IMR-90 (cell line): ENCODE data around the gene ARL14EP. TPM values are rescaled to one million over a fixed set of nuclear protein-coding genes. Genes with fewer than 3 reads are reported as not detected.

Experiments used
- ATAC-seq: fragments of 200-7000 bp; cut with Tn5 transposase; 2 replicates; pipeline ENCODE4 v1.9.1; 2020; ENCODE audit warnings: low read depth, mild to moderate bottlenecking, moderate library complexity
- BruUV-seq: library from RNA; stranded (reverse); fragments of 400-500 nt; replicated peaks from 2 replicates; lab custom pipeline; 2021; lab: Mats Ljungman, UMichigan
- CTCF ChIA-PET: fragments of 300-600 bp; formaldehyde crosslinking; extraction: SDS; loops from one replicate; lab custom pipeline; 2021; ENCODE audit warnings: antibody characterized with exemption; lab: Yijun Ruan, JAX
- POLR2A ChIA-PET: fragments of 300-600 bp; sonication (Branson Sonifier 250); formaldehyde crosslinking; loops from one replicate; lab custom pipeline; 2022; ENCODE audit warnings: antibody characterized with exemption; ENCODE audit not compliant: unreplicated experiment; lab: Charles Lee
- DNase-seq: peaks from one replicate; pipeline ENCODE4 v3.0.0; 2013
- H2AFZ ChIP-seq: replicated peaks from 2 replicates; pipeline ENCODE3; 2013; ENCODE audit warnings: low read length, mild to moderate bottlenecking; ENCODE audit not compliant: poor library complexity
- H2AK5ac ChIP-seq: 2 replicates; pipeline ENCODE4 v1.6.1; 2013; ENCODE audit warnings: low read depth, low read length, inconsistent platforms
- H2AK9ac ChIP-seq: replicated peaks from 2 replicates; pipeline ENCODE3; 2013; ENCODE audit warnings: mild to moderate bottlenecking, low read depth, low read length, moderate library complexity; ENCODE audit not compliant: poor library complexity
- H2BK120ac ChIP-seq: 2 replicates; pipeline ENCODE4 v1.6.1; 2013; ENCODE audit warnings: low read depth, low read length, inconsistent platforms
- H2BK15ac ChIP-seq: 3 replicates; pipeline ENCODE4 v1.6.1; 2013; ENCODE audit warnings: low read depth, low read length, inconsistent platforms
- H2BK20ac ChIP-seq: 2 replicates; pipeline ENCODE4 v1.6.1; 2013; ENCODE audit warnings: low read depth, mild to moderate bottlenecking, inconsistent platforms, low read length, moderate library complexity
- H2BK5ac ChIP-seq: 2 replicates; pipeline ENCODE4 v1.6.1; 2013; ENCODE audit warnings: mild to moderate bottlenecking, low read depth, low read length, inconsistent platforms; ENCODE audit not compliant: poor library complexity, severe bottlenecking
- H3K14ac ChIP-seq: replicated peaks from 2 replicates; pipeline ENCODE4 v1.6.1; 2013; ENCODE audit warnings: low read depth, low read length, inconsistent platforms
- H3K18ac ChIP-seq: 2 replicates; pipeline ENCODE4 v1.6.1; 2013; ENCODE audit warnings: low read depth, low read length, control low read depth
- H3K23ac ChIP-seq: 2 replicates; pipeline ENCODE4 v1.6.1; 2013; ENCODE audit warnings: low read depth, low read length, inconsistent platforms
- H3K27ac ChIP-seq: 2 replicates; pipeline ENCODE4 v1.5.1; 2013; ENCODE audit warnings: mild to moderate bottlenecking, control low read depth, low read length; ENCODE audit not compliant: insufficient read depth
- H3K27me3 ChIP-seq: 2 replicates; pipeline ENCODE4 v1.6.1; 2013; ENCODE audit warnings: low read length; ENCODE audit not compliant: control insufficient read depth, insufficient read depth
- H3K36me3 ChIP-seq: 2 replicates; pipeline ENCODE4 v1.6.1; 2013; ENCODE audit warnings: low read length, mixed read lengths; ENCODE audit not compliant: control insufficient read depth, insufficient read depth
- H3K4ac ChIP-seq: 2 replicates; pipeline ENCODE4 v1.6.1; 2013; ENCODE audit warnings: low read depth, low read length, inconsistent platforms
- H3K4me1 ChIP-seq: 2 replicates; pipeline ENCODE4 v1.6.1; 2013; ENCODE audit warnings: low read length, mixed read lengths; ENCODE audit not compliant: control insufficient read depth, insufficient read depth
- H3K4me2 ChIP-seq: 2 replicates; pipeline ENCODE4 v1.6.1; 2013; ENCODE audit warnings: low read depth, mild to moderate bottlenecking, control low read depth, low read length, moderate library complexity
- H3K4me3 ChIP-seq: 2 replicates; pipeline ENCODE4 v1.5.1; 2013; ENCODE audit warnings: low read depth, mild to moderate bottlenecking, control low read depth, low read length, moderate library complexity; ENCODE audit not compliant: insufficient read depth
- H3K56ac ChIP-seq: 2 replicates; pipeline ENCODE4 v1.6.1; 2013; ENCODE audit warnings: low read length, inconsistent platforms; ENCODE audit not compliant: insufficient read depth; ENCODE audit errors: extremely low read depth
- H3K79me1 ChIP-seq, 2 experiments: 2 replicates each; pipeline ENCODE4 v1.6.1; 2013; ENCODE audit warnings: low read length in 2 of 2, inconsistent platforms in 1 of 2, low read depth in 1 of 2
- H3K9ac ChIP-seq: 2 replicates; pipeline ENCODE4 v1.6.1; 2013; ENCODE audit warnings: low read depth, low read length, control low read depth
- H3K9me1 ChIP-seq: 2 replicates; pipeline ENCODE4 v1.6.1; 2013; ENCODE audit warnings: low read length, inconsistent platforms; ENCODE audit not compliant: insufficient read depth
- H3K9me3 ChIP-seq: 2 replicates; pipeline ENCODE4 v1.6.1; 2013; ENCODE audit warnings: low read length; ENCODE audit not compliant: control insufficient read depth, insufficient read depth
- H4K20me1 ChIP-seq: 2 replicates; pipeline ENCODE4 v1.6.1; 2013; ENCODE audit warnings: low read length, inconsistent platforms; ENCODE audit not compliant: insufficient read depth
- H4K5ac ChIP-seq: 2 replicates; pipeline ENCODE4 v1.6.1; 2013; ENCODE audit warnings: mild to moderate bottlenecking, low read depth, low read length, control low read depth
- H4K8ac ChIP-seq, 2 experiments: 2 replicates each; pipeline ENCODE4 v1.6.1; 2013; ENCODE audit warnings: low read depth in 2 of 2, low read length in 2 of 2, control low read depth in 1 of 2, inconsistent platforms in 1 of 2
- H4K91ac ChIP-seq: 2 replicates; pipeline ENCODE4 v1.6.1; 2013; ENCODE audit warnings: low read depth, low read length, inconsistent platforms; ENCODE audit not compliant: insufficient read depth
- BHLHE40 ChIP-seq: fragments of 150-350 bp; IDR thresholded peaks from 2 replicates; pipeline ENCODE4 v1.6.1; 2016; ENCODE audit warnings: mild to moderate bottlenecking, low read depth, low read length
- CHD1 ChIP-seq: IDR thresholded peaks from 2 replicates; pipeline ENCODE4 v1.6.1; 2012; ENCODE audit warnings: low read depth, low read length, improper control_type of control experiment
- FOS ChIP-seq: fragments of 150-350 bp; IDR thresholded peaks from 2 replicates; pipeline ENCODE4 v1.6.1; 2016; ENCODE audit warnings: low read depth, low read length
- MAFK ChIP-seq: IDR thresholded peaks from 2 replicates; pipeline ENCODE4 v1.6.1; 2012; ENCODE audit warnings: low read depth, low read length, improper control_type of control experiment
- MAZ ChIP-seq: IDR thresholded peaks from 2 replicates; pipeline ENCODE4 v1.6.1; 2012; ENCODE audit warnings: low read depth, mild to moderate bottlenecking, low read length, improper control_type of control experiment, moderate library complexity, borderline replicate concordance
- MXI1 ChIP-seq: IDR thresholded peaks from 2 replicates; pipeline ENCODE4 v1.6.1; 2012; ENCODE audit warnings: low read depth, mild to moderate bottlenecking, low read length, moderate library complexity, borderline replicate concordance
- NFE2L2 ChIP-seq: fragments of 150-350 bp; IDR thresholded peaks from 2 replicates; pipeline ENCODE4 v1.6.1; 2016; ENCODE audit warnings: low read depth, mild to moderate bottlenecking, low read length
- POLR2A ChIP-seq: IDR thresholded peaks from 2 replicates; pipeline ENCODE4 v1.6.1; 2012; ENCODE audit warnings: mild to moderate bottlenecking, low read depth, low read length
- RAD21 ChIP-seq: IDR thresholded peaks from 2 replicates; pipeline ENCODE4 v1.6.1; 2012; ENCODE audit warnings: low read length, improper control_type of control experiment
- RCOR1 ChIP-seq: IDR thresholded peaks from 2 replicates; pipeline ENCODE4 v1.6.1; 2012; ENCODE audit warnings: mild to moderate bottlenecking, low read length, improper control_type of control experiment; ENCODE audit not compliant: insufficient replicate concordance
- RFX5 ChIP-seq: IDR thresholded peaks from 2 replicates; pipeline ENCODE4 v1.8.0; 2012; ENCODE audit warnings: low read depth, mild to moderate bottlenecking, low read length, moderate library complexity
- SMC3 ChIP-seq: fragments of 150-350 bp; IDR thresholded peaks from 2 replicates; pipeline ENCODE4 v1.6.1; 2016; ENCODE audit warnings: low read depth, mild to moderate bottlenecking, antibody characterized with exemption, low read length, moderate library complexity
- USF2 ChIP-seq: fragments of 150-350 bp; IDR thresholded peaks from 2 replicates; pipeline ENCODE4 v1.6.1; 2017; ENCODE audit warnings: mild to moderate bottlenecking, antibody characterized with exemption, low read length, low read depth
- WGBS, 2 experiments: methylation state at CpG; one replicate each; pipeline versions ENCODE4 v1.1.5 to v1.1.7; 2013; ENCODE audit warnings: missing lambda C conversion rate in 2 of 2; ENCODE audit not compliant: insufficient read length in 1 of 2; ENCODE audit errors: extremely low coverage in 2 of 2; 5-methylcytosine and 5-hydroxymethylcytosine counted together
- dilution Hi-C: fragments of 300-500 bp; cut with HindIII; formaldehyde crosslinking; loops from one replicate; pipeline ENCODE4 v1.14.3; 2018; ENCODE audit warnings: low sequenced_read_pairs; ENCODE audit not compliant: unreplicated experiment
- in situ Hi-C: fragments of 300-500 bp; cut with MboI; formaldehyde crosslinking; loops from 3 replicates; pipeline ENCODE4 v1.14.3; 2019; ENCODE audit warnings: low sequenced_read_pairs, inconsistent platforms, mixed read lengths
- intact Hi-C: fragments of 100-400 bp; cut with micrococcal nuclease; formaldehyde crosslinking; loops from 2 replicates; pipeline ENCODE4 v1.10.0; 2022
- polyA plus RNA-seq, 3 experiments: library from polyadenylated mRNA; depleted of rRNA; stranded (reverse); fragments of >200 nt; gene quantifications; 2 replicates each; pipeline ENCODE4 v1.2.3, GENCODE V29; 2012; ENCODE audit warnings: low replicate concordance in 1 of 3
- total RNA-seq: library from RNA; depleted of rRNA; stranded (reverse); fragments of >200 nt; gene quantifications from 2 replicates; pipeline ENCODE4 v1.2.3, GENCODE V29; 2012
- TF ChIP-seq, protein P1 (sequence below): conservative IDR thresholded peaks from 2 replicates; pipeline ENCODE4 v1.5.1; 2012; ENCODE audit warnings: mild to moderate bottlenecking, low read depth, low read length, improper control_type of control experiment

Gene ARL14EP
- total and polyA plus RNA-seq, 2 of the 4 experiments (the other 2 are of a cell fraction), result 13.8 to 15.7 TPM

- Histone ChIP-seq H3K79me1 (no peaks in the 10 kb centered on the region), H3K23ac (no peak overlapping the region), H2BK5ac (no peak overlapping the region), H3K18ac (no peak overlapping the region), H3K14ac (no peak overlapping the region), H4K8ac (no peak overlapping the region), H4K91ac (no peak overlapping the region), H3K4me3 (no peak overlapping the region), H3K9me3 (no peaks in the 10 kb centered on the region), H3K9ac (no peak overlapping the region), H3K56ac (no peak overlapping the region), H3K4me1 (no peaks in the 10 kb centered on the region), H3K4me2 (no peak overlapping the region), H2AFZ (no peak overlapping the region), H2BK120ac (no peak overlapping the region), H4K20me1 (no peaks in the 10 kb centered on the region), H3K36me3 (no peaks in the 10 kb centered on the region), H2AK5ac (no peak overlapping the region), H2BK20ac (no peak overlapping the region), H2BK15ac (no peak overlapping the region), H3K27ac (no peak overlapping the region), H2AK9ac (no peak overlapping the region), H3K4ac (no peak overlapping the region), H4K5ac (no peak overlapping the region), H3K9me1 (no peaks in the 10 kb centered on the region), H3K27me3 (no peaks in the 10 kb centered on the region)
- dilution Hi-C loops (no loop called here), intact Hi-C loops (no loop called here), in situ Hi-C loops (no loop called here)
- ATAC-seq (no peak), DNase-seq (no peak)
- POLR2A ChIA-PET, result no interaction called here
- CTCF ChIA-PET, result no interaction called here
- 42% methylated on average over 2 of the region's 7 CpGs; no CpG with 5 or more reads in 1 of the 2 experiments for WGBS, 2 experiments
- no peak for TF ChIP-seq RAD21
- TF ChIP-seq RCOR1, result no peak
- no peak for TF ChIP-seq BHLHE40
- no peak for TF ChIP-seq FOS
- TF ChIP-seq, protein P1, sequence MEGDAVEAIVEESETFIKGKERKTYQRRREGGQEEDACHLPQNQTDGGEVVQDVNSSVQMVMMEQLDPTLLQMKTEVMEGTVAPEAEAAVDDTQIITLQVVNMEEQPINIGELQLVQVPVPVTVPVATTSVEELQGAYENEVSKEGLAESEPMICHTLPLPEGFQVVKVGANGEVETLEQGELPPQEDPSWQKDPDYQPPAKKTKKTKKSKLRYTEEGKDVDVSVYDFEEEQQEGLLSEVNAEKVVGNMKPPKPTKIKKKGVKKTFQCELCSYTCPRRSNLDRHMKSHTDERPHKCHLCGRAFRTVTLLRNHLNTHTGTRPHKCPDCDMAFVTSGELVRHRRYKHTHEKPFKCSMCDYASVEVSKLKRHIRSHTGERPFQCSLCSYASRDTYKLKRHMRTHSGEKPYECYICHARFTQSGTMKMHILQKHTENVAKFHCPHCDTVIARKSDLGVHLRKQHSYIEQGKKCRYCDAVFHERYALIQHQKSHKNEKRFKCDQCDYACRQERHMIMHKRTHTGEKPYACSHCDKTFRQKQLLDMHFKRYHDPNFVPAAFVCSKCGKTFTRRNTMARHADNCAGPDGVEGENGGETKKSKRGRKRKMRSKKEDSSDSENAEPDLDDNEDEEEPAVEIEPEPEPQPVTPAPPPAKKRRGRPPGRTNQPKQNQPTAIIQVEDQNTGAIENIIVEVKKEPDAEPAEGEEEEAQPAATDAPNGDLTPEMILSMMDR, result no peak
- no peak for TF ChIP-seq NFE2L2
- no peak for TF ChIP-seq CHD1
- no peak for TF ChIP-seq RFX5
- TF ChIP-seq USF2, result no peak
- no peak for TF ChIP-seq SMC3
- no peak for TF ChIP-seq MXI1
- TF ChIP-seq MAFK, result no peak
- no peak for TF ChIP-seq MAZ
- no peak for TF ChIP-seq POLR2A
- BruUV-seq, result no TSS peak
These were observed 41.2 kb upstream of the ARL14EP start for GRCh38 chr11:30281476-30282288.
